Spleen (tissue), 11 donors: ENCODE data around the gene CHRND. TPM values are rescaled to one million over a fixed set of nuclear protein-coding genes. Genes with fewer than 3 reads are reported as not detected.

Experiments used
- DNase-seq: peaks from one replicate; pipeline ENCODE4 v3.0.0-alpha.2; 2020
- H3K27ac ChIP-seq, 8 donors: fragments of 200-600 bp; sonication (generic) in 7 of 8; 1 replicate in 4 of 8; 2 replicates in 4 of 8; pipeline versions ENCODE4 v1.5.0 to v1.8.0; 2016 to 2021; ENCODE audit warnings: inconsistent platforms in 4 of 8, mild to moderate bottlenecking in 4 of 8, moderate library complexity in 1 of 8
- H3K27me3 ChIP-seq, 7 donors: fragments of 200-600 bp; sonication (generic) in 6 of 7; replicated peaks in 1 of 7; 1 replicate in 4 of 7; 2 replicates in 3 of 7; pipeline versions ENCODE4 v1.5.0 to v1.8.0; 2016 to 2021; ENCODE audit warnings: inconsistent platforms in 3 of 7, mild to moderate bottlenecking in 1 of 7
- H3K36me3 ChIP-seq, 6 donors: fragments of 200-600 bp; sonication (generic) in 5 of 6; 1 replicate in 4 of 6; 2 replicates in 2 of 6; pipeline versions ENCODE4 v1.5.0 to v1.8.0; 2016 to 2021; ENCODE audit warnings: inconsistent platforms in 2 of 6
- H3K4me1 ChIP-seq, 6 donors: fragments of 200-600 bp; sonication (generic) in 5 of 6; 1 replicate in 3 of 6; 2 replicates in 3 of 6; pipeline versions ENCODE4 v1.5.0 to v1.8.0; 2016 to 2021; ENCODE audit warnings: inconsistent platforms in 3 of 6
- H3K4me3 ChIP-seq, 8 donors: fragments of 200-600 bp; sonication (generic) in 7 of 8; 1 replicate in 4 of 8; 2 replicates in 4 of 8; pipeline versions ENCODE4 v1.5.0 to v1.8.0; 2016 to 2021; ENCODE audit warnings: inconsistent platforms in 4 of 8, mild to moderate bottlenecking in 4 of 8, moderate library complexity in 2 of 8
- H3K9me3 ChIP-seq, 8 donors: fragments of 200-600 bp; sonication (generic) in 7 of 8; 1 replicate in 4 of 8; 2 replicates in 4 of 8; pipeline versions ENCODE4 v1.5.0 to v1.8.0; 2016 to 2021; ENCODE audit warnings: inconsistent platforms in 4 of 8
- POLR2A ChIP-seq, 3 donors: fragments of 450-650 bp; IDR thresholded peaks; one replicate each; pipeline ENCODE4 v1.5.1; 2017; ENCODE audit warnings: antibody characterized with exemption in 3 of 3, mild to moderate bottlenecking in 1 of 3
- POLR2AphosphoS5 ChIP-seq, 3 donors: sonication (generic); formaldehyde crosslinking; IDR thresholded peaks; one replicate each; pipeline ENCODE4 v1.5.1; 2017; ENCODE audit warnings: antibody characterized with exemption in 3 of 3
- WGBS, 5 donors: extraction: QIAGEN DNeasy Blood & Tissue Kit in 3 of 5; methylation state at CpG; one replicate each; pipeline versions ENCODE4 v1.1.5 to v1.1.7; 2013 to 2018; 5-methylcytosine and 5-hydroxymethylcytosine counted together
- intact Hi-C: fragments of 100-400 bp; cut with DNase I; formaldehyde crosslinking; loops from one replicate; pipeline ENCODE4 v1.15.0; 2023; ENCODE audit warnings: low total_unique reads
- polyA plus RNA-seq, 3 donors: library from polyadenylated mRNA; stranded (reverse); fragments of 200-250 nt; gene quantifications; one replicate each; pipeline ENCODE4 v1.2.1, GENCODE V29; 2013
- total RNA-seq, 7 donors: library from RNA; depleted of rRNA in 3 of 7; stranded (reverse); fragments of >200 nt in 3 of 7; fragmentation: NEBNext Ultra II Directional in 4 of 7; extraction: Animal tissue kit (Norgen Biotek cat#: 25700) in 4 of 7; gene quantifications; one replicate each; pipeline versions ENCODE4 v1.1.0 to v1.2.1, GENCODE V29; 2016 to 2021
- TF ChIP-seq, protein P1 (sequence below), 11 experiments: fragments of 200-600 bp in 7 of 11; fragments of 450-650 bp in 4 of 11; sonication (generic) in 4 of 11; IDR thresholded peaks in 8 of 11; conservative IDR thresholded peaks in 3 of 11; 1 replicate in 7 of 11; 2 replicates in 4 of 11; pipeline versions ENCODE4 v1.4.0 to v1.8.0; 2016 to 2021; ENCODE audit warnings: antibody characterized with exemption in 11 of 11, inconsistent platforms in 4 of 11, mild to moderate bottlenecking in 1 of 11
- donor health status: healthy with polysubstance abuse.
- donor health status: DM: no; HTN: no; CAD: no; lungs with moderate emphysema.
- donor health status: DM: no; HTN: no; CAD: no.
- donor health status: Bipolar disorder and iron deficiency.
- donor health status: healthy.
- donor health status: DM: no; HTN: no; CAD: no.
- donor health status: DM: yes; HTN: yes; CAD: no.

CHRND gene
- total and polyA plus RNA-seq, 10 donors: 0.32 TPM; not detected in 9

DNA sequence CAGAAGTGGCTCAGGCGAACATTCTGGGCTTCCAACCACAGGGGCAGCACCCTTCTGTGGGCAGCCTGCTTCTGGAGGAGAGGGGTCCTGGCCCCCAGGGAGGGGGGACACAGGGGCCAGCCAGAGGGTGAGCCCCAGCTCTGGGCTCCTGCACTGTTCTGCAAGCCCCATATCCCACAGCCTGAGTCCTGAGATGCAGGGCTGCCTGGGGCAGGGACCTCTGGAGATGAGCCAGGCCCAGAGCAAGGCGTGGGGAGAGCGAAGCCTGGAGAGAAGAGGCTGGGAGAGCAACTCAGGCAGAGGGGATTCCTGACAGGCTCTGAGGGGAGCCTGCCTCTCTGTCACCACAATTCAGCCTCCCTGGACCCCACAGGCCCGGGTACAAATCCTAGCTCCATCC, 19.3 kb upstream of the CHRND start:
- Histone ChIP-seq H3K36me3 (no peaks in the 10 kb centered on the region), H3K4me1 (peaks cover 0 to 23% (median 18%) of the 10 kb centered on the region in 6 donors), H3K9me3 (no peaks in the 10 kb centered on the region), H3K27me3 (peaks cover 4 to 65% (median 28%) of the 10 kb centered on the region in 7 donors), H3K27ac (no peak overlapping the region), H3K4me3 (no peak overlapping the region)
- DNase-seq: no peak
- 74 to 87% (median 79%) methylated on average over 4 of the region's 4 CpGs for WGBS, 5 donors
- TF ChIP-seq POLR2A (IDR thresholded peaks at IDR 0.05) (no peak), POLR2AphosphoS5 (IDR thresholded peaks at IDR 0.05) (no peak)
- TF ChIP-seq, protein P1, sequence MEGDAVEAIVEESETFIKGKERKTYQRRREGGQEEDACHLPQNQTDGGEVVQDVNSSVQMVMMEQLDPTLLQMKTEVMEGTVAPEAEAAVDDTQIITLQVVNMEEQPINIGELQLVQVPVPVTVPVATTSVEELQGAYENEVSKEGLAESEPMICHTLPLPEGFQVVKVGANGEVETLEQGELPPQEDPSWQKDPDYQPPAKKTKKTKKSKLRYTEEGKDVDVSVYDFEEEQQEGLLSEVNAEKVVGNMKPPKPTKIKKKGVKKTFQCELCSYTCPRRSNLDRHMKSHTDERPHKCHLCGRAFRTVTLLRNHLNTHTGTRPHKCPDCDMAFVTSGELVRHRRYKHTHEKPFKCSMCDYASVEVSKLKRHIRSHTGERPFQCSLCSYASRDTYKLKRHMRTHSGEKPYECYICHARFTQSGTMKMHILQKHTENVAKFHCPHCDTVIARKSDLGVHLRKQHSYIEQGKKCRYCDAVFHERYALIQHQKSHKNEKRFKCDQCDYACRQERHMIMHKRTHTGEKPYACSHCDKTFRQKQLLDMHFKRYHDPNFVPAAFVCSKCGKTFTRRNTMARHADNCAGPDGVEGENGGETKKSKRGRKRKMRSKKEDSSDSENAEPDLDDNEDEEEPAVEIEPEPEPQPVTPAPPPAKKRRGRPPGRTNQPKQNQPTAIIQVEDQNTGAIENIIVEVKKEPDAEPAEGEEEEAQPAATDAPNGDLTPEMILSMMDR (IDR thresholded peaks at IDR 0.05 in 8 of 11, conservative IDR thresholded peaks at IDR 0.05 in 3 of 11): no peak
- intact Hi-C loops: no loop called here

DNA sequence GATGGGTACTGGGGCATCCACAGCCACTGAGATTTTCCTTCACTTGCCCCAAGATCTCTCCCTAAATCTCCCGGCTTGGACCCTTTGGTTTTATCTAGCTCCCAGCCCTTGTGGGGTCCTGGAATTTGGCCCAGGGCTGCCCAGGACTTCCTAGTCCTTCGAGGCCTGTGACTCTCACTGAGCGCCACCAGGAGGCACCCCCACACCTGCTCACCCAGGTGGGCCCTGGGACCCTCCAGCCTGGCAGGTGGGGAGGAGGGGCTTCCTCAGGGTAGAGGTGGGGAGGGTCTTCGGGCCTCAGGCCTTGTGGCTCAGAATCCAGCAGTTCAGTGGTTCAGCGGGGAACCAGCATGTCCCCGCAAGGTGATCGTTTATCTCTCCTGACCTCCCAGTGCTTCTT, 17.7 kb upstream of the CHRND start:
- Histone ChIP-seq H3K4me1 (peaks cover 0 to 7% (median 5%) of the 10 kb centered on the region in 6 donors), H3K27ac (no peak overlapping the region), H3K4me3 (no peak overlapping the region), H3K36me3 (no peaks in the 10 kb centered on the region), H3K27me3 (peaks cover 2 to 64% (median 15%) of the 10 kb centered on the region in 7 donors), H3K9me3 (no peaks in the 10 kb centered on the region)
- intact Hi-C loops: no loop called here
- TF ChIP-seq, protein P1 (IDR thresholded peaks at IDR 0.05 in 8 of 11, conservative IDR thresholded peaks at IDR 0.05 in 3 of 11): no peak
- TF ChIP-seq POLR2AphosphoS5 (IDR thresholded peaks at IDR 0.05) (no peak), POLR2A (IDR thresholded peaks at IDR 0.05) (no peak)
- WGBS, 5 donors: 75 to 95% (median 84%) methylated on average over 3 to 7 of the region's 7 CpGs
- DNase-seq: no peak

DNA sequence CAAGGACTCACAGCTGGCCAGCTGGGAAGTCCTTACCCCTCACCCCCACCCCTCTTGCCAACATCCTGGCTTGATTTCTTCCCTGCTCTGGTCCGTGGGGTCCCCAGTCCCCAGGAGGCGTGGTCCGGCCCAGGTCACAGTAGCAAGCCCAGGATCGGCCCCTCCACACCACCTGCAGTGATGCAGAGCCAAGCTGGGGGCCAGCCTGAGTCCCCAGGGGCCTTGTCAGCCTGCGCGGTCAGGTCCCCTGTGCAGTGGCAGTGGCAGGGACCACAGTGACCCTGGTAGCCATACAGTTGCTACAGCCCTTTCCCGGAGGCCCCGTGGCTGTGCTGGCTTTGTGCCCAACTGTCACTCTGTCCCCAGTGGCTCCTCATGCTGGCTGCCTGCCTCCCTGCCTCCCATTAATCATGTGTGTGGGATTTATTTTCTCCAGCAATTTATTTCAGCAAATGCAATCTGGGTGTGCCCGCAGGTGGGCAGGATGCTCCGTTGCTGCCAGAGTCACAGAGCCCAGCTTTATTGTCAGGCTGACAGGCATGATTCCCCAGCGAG, 14.5 kb upstream of the CHRND start:
- Histone ChIP-seq H3K9me3 (no peaks in the 10 kb centered on the region), H3K4me3 (no peak overlapping the region), H3K4me1 (no peaks in the 10 kb centered on the region), H3K27ac (no peak overlapping the region), H3K36me3 (no peaks in the 10 kb centered on the region), H3K27me3 (peaks cover 0 to 35% (median 0%) of the 10 kb centered on the region in 7 donors)
- intact Hi-C loops: no loop called here
- WGBS, 5 donors: 61 to 75% (median 70%) methylated on average over 3 to 11 of the region's 11 CpGs
- TF ChIP-seq, protein P1 (IDR thresholded peaks at IDR 0.05 in 8 of 11, conservative IDR thresholded peaks at IDR 0.05 in 3 of 11): no peak
- TF ChIP-seq POLR2A (IDR thresholded peaks at IDR 0.05): no peak
- DNase-seq: no peak

DNA sequence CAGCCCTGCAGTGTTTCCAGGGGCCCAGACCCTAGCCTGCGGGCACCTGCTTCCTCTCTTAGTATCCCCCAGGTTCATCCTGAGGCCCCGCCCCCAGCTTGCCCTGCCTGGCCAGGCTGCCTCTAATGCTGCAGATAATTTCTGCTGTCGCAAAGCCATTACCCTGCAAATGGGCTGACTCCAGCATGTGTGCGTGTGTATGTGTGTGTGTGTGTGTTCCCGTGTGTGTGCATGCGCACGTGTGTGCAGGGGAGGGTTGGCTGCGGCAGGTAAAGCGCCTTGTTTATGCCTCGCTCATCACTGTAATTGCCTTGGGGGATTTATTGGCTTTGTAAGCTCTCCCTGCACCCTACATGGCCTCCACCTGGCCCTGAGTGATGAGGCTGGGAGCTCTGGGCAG, 13.4 kb upstream of the CHRND start:
- TF ChIP-seq, protein P1 (IDR thresholded peaks at IDR 0.05 in 8 of 11, conservative IDR thresholded peaks at IDR 0.05 in 3 of 11): no peak
- TF ChIP-seq POLR2A (IDR thresholded peaks at IDR 0.05) (no peak), POLR2AphosphoS5 (IDR thresholded peaks at IDR 0.05) (no peak)
- no peak overlapping the region for H3K4me3 ChIP-seq

More for the DNA sequence above, 13.4 kb upstream of the CHRND start:
- WGBS, 5 donors: 83 to 92% (median 85%) methylated on average over 9 to 10 of the region's 10 CpGs
- no peak for DNase-seq
- intact Hi-C loops: no loop called here
- H3K27ac ChIP-seq: no peak overlapping the region
- peaks cover 0 to 29% (median 0%) of the 10 kb centered on the region in 7 donors for H3K27me3 ChIP-seq
- H3K36me3 ChIP-seq: no peaks in the 10 kb centered on the region
- H3K4me1 ChIP-seq: no peaks in the 10 kb centered on the region
- no peaks in the 10 kb centered on the region for H3K9me3 ChIP-seq
